ENCODE results near the gene PTPN4. TPM values are rescaled to one million over a fixed set of nuclear protein-coding genes. Genes with fewer than 3 reads are reported as not detected.

Gene PTPN4
- total and polyA plus RNA-seq, 2 of the 13 experiments (the other 11 are each of a cell fraction or from before 2014, with no cell fraction given): 20.3 to 34.6 TPM

GRCh38 chr2:120012771-120013596 lies 253.3 kb downstream of the PTPN4 start, which contains the start of gene EPB41L5 (continued):
- 0 out of 2 replicates have a peak, but pooled peaks have one; percentile 6 for TF ChIP-seq KIAA2018 (CRISPR knock-in tag; IDR thresholded peaks at IDR 0.05; ENCODE audit: borderline replicate concordance)
- TF ChIP-seq, protein P1, sequence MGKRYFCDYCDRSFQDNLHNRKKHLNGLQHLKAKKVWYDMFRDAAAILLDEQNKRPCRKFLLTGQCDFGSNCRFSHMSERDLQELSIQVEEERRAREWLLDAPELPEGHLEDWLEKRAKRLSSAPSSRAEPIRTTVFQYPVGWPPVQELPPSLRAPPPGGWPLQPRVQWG (CRISPR knock-in tag; IDR thresholded peaks at IDR 0.05; ENCODE audit: borderline replicate concordance, low read depth): no peak
- peak; percentile 96 for TF ChIP-seq SRSF1 (optimal IDR thresholded peaks at IDR 0.05; ENCODE audit: low read depth, low read length)
- TF ChIP-seq, protein P2, sequence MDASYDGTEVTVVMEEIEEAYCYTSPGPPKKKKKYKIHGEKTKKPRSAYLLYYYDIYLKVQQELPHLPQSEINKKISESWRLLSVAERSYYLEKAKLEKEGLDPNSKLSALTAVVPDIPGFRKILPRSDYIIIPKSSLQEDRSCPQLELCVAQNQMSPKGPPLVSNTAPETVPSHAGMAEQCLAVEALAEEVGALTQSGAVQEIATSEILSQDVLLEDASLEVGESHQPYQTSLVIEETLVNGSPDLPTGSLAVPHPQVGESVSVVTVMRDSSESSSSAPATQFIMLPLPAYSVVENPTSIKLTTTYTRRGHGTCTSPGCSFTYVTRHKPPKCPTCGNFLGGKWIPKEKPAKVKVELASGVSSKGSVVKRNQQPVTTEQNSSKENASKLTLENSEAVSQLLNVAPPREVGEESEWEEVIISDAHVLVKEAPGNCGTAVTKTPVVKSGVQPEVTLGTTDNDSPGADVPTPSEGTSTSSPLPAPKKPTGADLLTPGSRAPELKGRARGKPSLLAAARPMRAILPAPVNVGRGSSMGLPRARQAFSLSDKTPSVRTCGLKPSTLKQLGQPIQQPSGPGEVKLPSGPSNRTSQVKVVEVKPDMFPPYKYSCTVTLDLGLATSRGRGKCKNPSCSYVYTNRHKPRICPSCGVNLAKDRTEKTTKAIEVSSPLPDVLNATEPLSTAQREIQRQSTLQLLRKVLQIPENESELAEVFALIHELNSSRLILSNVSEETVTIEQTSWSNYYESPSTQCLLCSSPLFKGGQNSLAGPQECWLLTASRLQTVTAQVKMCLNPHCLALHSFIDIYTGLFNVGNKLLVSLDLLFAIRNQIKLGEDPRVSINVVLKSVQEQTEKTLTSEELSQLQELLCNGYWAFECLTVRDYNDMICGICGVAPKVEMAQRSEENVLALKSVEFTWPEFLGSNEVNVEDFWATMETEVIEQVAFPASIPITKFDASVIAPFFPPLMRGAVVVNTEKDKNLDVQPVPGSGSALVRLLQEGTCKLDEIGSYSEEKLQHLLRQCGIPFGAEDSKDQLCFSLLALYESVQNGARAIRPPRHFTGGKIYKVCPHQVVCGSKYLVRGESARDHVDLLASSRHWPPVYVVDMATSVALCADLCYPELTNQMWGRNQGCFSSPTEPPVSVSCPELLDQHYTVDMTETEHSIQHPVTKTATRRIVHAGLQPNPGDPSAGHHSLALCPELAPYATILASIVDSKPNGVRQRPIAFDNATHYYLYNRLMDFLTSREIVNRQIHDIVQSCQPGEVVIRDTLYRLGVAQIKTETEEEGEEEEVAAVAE (CRISPR knock-in tag; IDR thresholded peaks at IDR 0.05; ENCODE audit: borderline replicate concordance): 0 out of 2 replicates have a peak, but pooled peaks have one; percentile 37
- peak; percentile 70 for TF ChIP-seq ZNF264 (CRISPR knock-in tag; IDR thresholded peaks at IDR 0.05)
- TF ChIP-seq, protein P3, sequence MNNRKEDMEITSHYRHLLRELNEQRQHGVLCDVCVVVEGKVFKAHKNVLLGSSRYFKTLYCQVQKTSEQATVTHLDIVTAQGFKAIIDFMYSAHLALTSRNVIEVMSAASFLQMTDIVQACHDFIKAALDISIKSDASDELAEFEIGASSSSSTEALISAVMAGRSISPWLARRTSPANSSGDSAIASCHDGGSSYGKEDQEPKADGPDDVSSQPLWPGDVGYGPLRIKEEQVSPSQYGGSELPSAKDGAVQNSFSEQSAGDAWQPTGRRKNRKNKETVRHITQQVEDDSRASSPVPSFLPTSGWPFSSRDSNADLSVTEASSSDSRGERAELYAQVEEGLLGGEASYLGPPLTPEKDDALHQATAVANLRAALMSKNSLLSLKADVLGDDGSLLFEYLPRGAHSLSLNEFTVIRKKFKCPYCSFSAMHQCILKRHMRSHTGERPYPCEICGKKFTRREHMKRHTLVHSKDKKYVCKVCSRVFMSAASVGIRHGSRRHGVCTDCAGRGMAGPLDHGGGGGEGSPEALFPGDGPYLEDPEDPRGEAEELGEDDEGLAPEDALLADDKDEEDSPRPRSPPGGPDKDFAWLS (CRISPR knock-in tag; IDR thresholded peaks at IDR 0.05; ENCODE audit: borderline replicate concordance): no peak
- 0 out of 2 replicates have a peak, but pooled peaks have one; percentile 48 for TF ChIP-seq KDM3A (CRISPR knock-in tag; IDR thresholded peaks at IDR 0.05; ENCODE audit: low read depth)
- TF ChIP-seq HOXA3 (CRISPR knock-in tag; IDR thresholded peaks at IDR 0.05): peak; percentile 73; the same call in 1 of the 2 replicates
- no peak for TF ChIP-seq FOXP1 (IDR thresholded peaks at IDR 0.05)
- no peak for TF ChIP-seq FOXP1 (CRISPR knock-in tag; IDR thresholded peaks at IDR 0.05)
- TF ChIP-seq FOXJ3 (CRISPR knock-in tag; IDR thresholded peaks at IDR 0.05; ENCODE audit: borderline replicate concordance): no peak
- TF ChIP-seq ZNF326 (CRISPR knock-in tag; IDR thresholded peaks at IDR 0.05; ENCODE audit: borderline replicate concordance): no peak
- peak; percentile 54; the same call in 1 of the 2 replicates for TF ChIP-seq NFE2L1 (CRISPR knock-in tag; IDR thresholded peaks at IDR 0.05; ENCODE audit: borderline replicate concordance)
- TF ChIP-seq MAFG (CRISPR knock-in tag; IDR thresholded peaks at IDR 0.05): no peak

Data from HepG2 (cell line).